ENCODE measurements around the gene MACROD1. TPM values are rescaled to one million over a fixed set of nuclear protein-coding genes. Genes with fewer than 3 reads are reported as not detected.

Gene MACROD1
- polyA plus RNA-seq, 1 experiment = 8.1 TPM

DNA sequence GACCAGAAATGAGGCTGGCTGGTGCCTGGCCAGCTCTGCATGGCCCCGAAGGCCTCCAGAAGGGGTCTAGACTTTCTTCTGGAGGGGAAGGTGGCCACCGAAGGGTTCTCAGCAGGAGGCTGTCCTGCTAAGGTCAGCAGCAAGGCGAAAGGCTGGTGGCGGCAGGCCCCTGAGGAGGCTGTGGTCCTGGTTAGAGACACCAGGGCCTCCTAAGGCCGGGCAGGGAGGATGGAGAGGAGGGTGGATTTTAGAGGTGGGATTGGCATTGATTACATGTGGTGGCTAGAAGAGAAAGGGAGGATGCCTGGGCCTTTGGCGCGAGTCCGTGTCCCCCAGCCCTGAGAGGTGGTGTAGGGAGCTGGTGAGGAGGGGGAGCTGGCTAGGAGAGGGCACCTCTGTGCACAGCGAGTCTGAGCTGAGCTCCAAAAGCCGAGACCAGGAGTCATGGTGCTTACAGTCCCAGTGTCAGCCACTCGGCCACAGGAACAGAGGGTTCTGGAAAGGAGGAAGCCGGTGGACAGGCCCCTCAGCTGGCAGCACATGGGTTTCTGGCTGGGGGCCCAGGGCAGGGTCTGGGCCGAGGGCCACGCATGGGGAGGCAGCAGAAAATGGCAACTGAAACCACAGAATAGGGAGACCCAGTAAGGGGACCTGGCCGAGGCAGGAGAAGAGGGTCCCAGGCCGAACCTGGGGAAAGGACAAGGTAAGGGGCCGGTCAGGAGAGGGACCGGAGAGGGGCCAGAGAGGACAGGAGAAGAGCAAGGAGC, 43.1 kb upstream of the MACROD1 start:
- Histone ChIP-seq H3K27me3 (ENCODE audit: control insufficient read depth, insufficient read depth, low read length) (no peaks in the 10 kb centered on the region), H3K9me3 (ENCODE audit: control insufficient read depth, insufficient read depth, low read length) (no peaks in the 10 kb centered on the region; the same call in 1 of the 2 replicates), H3K27ac (ENCODE audit: low read depth, low read length) (no peak overlapping the region), H3K4me3 (ENCODE audit: low read depth, low read length) (no peak overlapping the region)
- DNase-seq (ENCODE audit: low read depth, low spot score) = no peak
- TF ChIP-seq, protein P1, sequence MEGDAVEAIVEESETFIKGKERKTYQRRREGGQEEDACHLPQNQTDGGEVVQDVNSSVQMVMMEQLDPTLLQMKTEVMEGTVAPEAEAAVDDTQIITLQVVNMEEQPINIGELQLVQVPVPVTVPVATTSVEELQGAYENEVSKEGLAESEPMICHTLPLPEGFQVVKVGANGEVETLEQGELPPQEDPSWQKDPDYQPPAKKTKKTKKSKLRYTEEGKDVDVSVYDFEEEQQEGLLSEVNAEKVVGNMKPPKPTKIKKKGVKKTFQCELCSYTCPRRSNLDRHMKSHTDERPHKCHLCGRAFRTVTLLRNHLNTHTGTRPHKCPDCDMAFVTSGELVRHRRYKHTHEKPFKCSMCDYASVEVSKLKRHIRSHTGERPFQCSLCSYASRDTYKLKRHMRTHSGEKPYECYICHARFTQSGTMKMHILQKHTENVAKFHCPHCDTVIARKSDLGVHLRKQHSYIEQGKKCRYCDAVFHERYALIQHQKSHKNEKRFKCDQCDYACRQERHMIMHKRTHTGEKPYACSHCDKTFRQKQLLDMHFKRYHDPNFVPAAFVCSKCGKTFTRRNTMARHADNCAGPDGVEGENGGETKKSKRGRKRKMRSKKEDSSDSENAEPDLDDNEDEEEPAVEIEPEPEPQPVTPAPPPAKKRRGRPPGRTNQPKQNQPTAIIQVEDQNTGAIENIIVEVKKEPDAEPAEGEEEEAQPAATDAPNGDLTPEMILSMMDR (IDR thresholded peaks at IDR 0.05; ENCODE audit: low read depth, low read length) = no peak
- CTCF ChIA-PET = no interaction called here
- POLR2A ChIA-PET = interaction anchor here (1.3 to 3.4 kb wide), 3 partner anchors 11 to 23 kb away, joined by 4 to 27 read pairs (median 6); partner anchors contain the start of gene STIP1

DNA sequence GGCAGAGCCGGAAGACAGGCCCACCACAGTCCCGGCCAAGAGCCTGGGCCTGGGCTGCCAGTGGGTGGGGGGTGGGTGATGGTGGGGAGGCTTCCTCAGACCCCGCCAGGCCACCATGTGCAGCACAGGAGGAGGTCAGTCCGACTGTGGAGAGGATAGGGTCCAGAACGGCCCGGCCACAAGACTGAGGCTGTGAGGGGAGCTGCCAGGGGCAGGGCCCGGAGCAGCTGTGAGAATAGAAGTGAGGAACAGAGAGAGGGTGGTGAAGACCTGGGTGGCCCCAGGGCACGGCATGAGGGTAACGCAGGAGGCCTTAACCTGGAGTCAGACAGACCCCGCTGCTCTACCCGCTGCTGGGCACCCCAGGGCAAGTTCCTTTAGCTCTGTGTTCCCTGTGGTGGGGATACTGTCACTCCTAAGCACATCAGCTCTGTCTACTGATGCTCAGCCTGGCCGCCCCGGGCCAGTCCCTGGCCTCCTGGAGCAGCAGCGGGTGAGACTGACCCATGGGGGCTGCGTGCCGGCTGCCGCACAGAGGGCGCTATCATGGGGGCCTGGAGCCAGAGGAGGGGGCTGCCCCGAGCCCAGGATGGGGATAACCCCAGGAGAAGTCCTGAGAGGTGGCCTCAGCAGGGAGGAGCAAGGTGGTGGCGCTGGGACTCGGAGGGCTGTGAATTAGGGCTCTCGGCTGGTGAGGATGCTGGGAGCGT, 42.3 kb upstream of the MACROD1 start:
- ChIA-PET CTCF (interaction anchor here (1.2 kb wide), 1 partner anchor 42 kb away, joined by 5 read pairs; no protein-coding TSS in a partner anchor), POLR2A (interaction anchor here (1.0 to 3.4 kb wide), 4 partner anchors 9 to 109 kb away, joined by 3 to 27 read pairs (median 4); partner anchors contain the start of genes PRDX5, STIP1 and TRMT112)
- H3K4me3 ChIP-seq (ENCODE audit: low read depth, low read length) = no peak overlapping the region
- H3K27ac ChIP-seq (ENCODE audit: low read depth, low read length) = peak overlapping the region; percentile 57
- H3K9me3 ChIP-seq (ENCODE audit: control insufficient read depth, insufficient read depth, low read length) = no peaks in the 10 kb centered on the region; the same call in 1 of the 2 replicates
- no peaks in the 10 kb centered on the region for H3K27me3 ChIP-seq (ENCODE audit: control insufficient read depth, insufficient read depth, low read length)
- DNase-seq (ENCODE audit: low read depth, low spot score) = no peak
- TF ChIP-seq, protein P1 (IDR thresholded peaks at IDR 0.05; ENCODE audit: low read depth, low read length) = no peak

DNA sequence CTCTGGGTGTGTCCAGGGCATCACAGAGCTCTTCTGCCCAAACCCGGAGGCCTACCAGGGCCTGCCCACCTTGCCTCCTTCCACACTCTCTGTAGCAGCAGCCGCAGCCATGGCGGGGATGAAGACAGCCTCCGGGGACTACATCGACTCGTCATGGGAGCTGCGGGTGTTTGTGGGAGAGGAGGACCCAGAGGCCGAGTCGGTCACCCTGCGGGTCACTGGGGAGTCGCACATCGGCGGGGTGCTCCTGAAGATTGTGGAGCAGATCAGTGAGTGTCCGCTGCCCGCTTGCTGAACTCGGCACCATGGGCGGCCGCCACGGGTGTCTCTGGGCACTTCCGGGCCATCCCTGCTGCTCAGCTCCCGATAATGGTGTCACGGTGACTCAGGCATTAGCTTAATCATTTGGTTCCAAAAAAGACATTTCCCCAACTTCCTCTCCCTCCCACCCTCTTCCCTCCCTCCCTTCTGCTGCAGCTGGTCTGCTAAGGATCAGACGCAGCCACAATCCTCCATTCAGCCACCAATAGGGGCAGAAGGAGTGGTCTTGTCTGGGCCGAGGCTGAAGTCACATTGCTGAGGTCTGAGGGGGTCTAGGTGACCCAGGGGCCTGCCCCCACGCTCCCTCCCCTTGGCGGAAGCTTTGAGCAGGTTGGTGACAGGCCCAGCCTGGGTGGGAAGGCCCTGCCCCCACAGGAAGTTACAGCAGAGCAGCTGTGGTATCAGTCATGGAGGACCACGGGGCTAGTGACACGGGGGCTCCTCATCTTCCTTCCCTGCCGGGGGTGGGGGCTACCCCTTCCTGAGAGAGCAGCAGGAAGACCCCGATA, 41.6 kb upstream of the MACROD1 start:
- no peaks in the 10 kb centered on the region for H3K27me3 ChIP-seq (ENCODE audit: control insufficient read depth, insufficient read depth, low read length)
- TF ChIP-seq, protein P1 (IDR thresholded peaks at IDR 0.05; ENCODE audit: low read depth, low read length) = peak; percentile 4; the same call in 1 of the 2 replicates
- H3K4me3 ChIP-seq (ENCODE audit: low read depth, low read length) = no peak overlapping the region
- ChIA-PET CTCF (interaction anchor here (0.5 to 6.8 kb wide), 3 partner anchors 43 to 207 kb away, joined by 3 to 125 read pairs (median 5); no protein-coding TSS in a partner anchor), POLR2A (interaction anchor here (1.0 to 3.4 kb wide), 5 partner anchors 10 to 110 kb away, joined by 3 to 27 read pairs (median 5); partner anchors contain the start of genes NUDT22, PRDX5, STIP1 and TRMT112)
- H3K9me3 ChIP-seq (ENCODE audit: control insufficient read depth, insufficient read depth, low read length) = no peaks in the 10 kb centered on the region; the same call in 1 of the 2 replicates
- H3K27ac ChIP-seq (ENCODE audit: low read depth, low read length) = peak overlapping the region; percentile 57
- no peak for DNase-seq (ENCODE audit: low read depth, low spot score)

DNA sequence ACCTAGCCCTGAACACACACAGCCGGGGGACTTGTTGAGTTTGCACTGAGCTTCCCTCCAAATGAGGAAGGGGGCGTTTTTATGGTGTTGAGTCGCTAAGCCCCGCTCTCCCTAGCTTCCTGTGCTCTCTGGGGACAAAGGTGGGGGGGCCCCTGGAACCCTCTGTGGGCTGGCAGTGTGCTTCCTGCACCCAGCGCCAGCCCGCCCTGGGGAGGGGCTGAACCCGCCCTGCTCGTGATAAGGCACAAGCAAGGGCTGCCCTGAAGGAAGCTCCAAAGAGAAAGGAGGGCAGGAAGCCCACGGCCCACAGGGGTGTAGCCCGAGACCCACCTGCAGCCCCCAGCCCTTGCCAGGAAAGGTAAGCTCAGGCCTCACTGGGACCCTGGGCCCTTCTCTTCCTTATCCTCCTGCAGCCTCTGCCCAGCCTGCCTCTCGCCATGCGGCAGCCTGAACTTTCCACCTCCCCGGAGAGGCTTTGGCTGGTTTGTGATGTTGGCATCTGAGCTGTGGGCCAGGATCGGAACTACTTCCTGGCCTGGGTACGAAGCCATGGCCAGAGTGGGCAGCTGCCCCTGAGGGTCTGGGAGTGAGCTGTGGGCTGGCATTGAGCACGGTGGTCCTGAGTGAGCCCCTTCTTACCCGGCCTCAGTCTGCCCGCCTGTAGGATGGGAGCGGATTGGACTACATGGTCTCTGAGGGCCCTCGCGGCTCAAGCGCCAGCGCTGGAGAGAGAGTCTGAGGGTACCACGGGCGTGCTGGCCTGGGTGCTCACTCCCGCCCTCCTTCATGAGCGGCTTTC, 40.7 kb upstream of the MACROD1 start, which contains the start of gene FERMT3:
Gene FERMT3, plus strand, starts transcription at position 265 of the 799 bp plus-strand sequence. CDS start 644 bp downstream, outside the sequence.
- no peaks in the 10 kb centered on the region; the same call in 1 of the 2 replicates for H3K9me3 ChIP-seq (ENCODE audit: control insufficient read depth, insufficient read depth, low read length)
- TF ChIP-seq, protein P1 (IDR thresholded peaks at IDR 0.05; ENCODE audit: low read depth, low read length) = no peak
- H3K4me3 ChIP-seq (ENCODE audit: low read depth, low read length) = no peak within 1 kb of the TSS
- H3K27ac ChIP-seq (ENCODE audit: low read depth, low read length) = peak within 1 kb of the TSS; percentile 57
- no peaks in the 10 kb centered on the region for H3K27me3 ChIP-seq (ENCODE audit: control insufficient read depth, insufficient read depth, low read length)
- CTCF ChIA-PET = interaction anchor here (0.5 to 6.8 kb wide), 8 partner anchors 9 to 206 kb away, joined by 3 to 125 read pairs (median 14); partner anchors contain the start of gene PLCB3
- DNase-seq (ENCODE audit: low read depth, low spot score) = no peak
- POLR2A ChIA-PET = interaction anchor here (1.0 to 3.4 kb wide), 5 partner anchors 11 to 111 kb away, joined by 3 to 27 read pairs (median 5); partner anchors contain the start of genes NUDT22, PRDX5, STIP1 and TRMT112

All from AG04450 (cell line).